PC-9 (cell line): Measurements from ENCODE around the gene TCEA3. TPM values are rescaled to one million over a fixed set of nuclear protein-coding genes. Genes with fewer than 3 reads are reported as not detected.
A peak's percentile ranks its signal among the peaks of the same experiment; 100 is the strongest.

Experiments used
- BruUV-seq: library from RNA; stranded (reverse); fragments of 400-500 nt; replicated peaks from 2 replicates; lab custom pipeline; 2021; lab: Mats Ljungman, UMichigan
- CTCF ChIA-PET: fragments of 300-600 bp; sonication (Branson Sonifier 250); formaldehyde crosslinking; loops from one replicate; lab custom pipeline; 2022; ENCODE audit warnings: antibody characterized with exemption; lab: Charles Lee
- POLR2A ChIA-PET: fragments of 300-600 bp; sonication (Branson Sonifier 250); formaldehyde crosslinking; loops from one replicate; lab custom pipeline; 2022; ENCODE audit warnings: antibody characterized with exemption; ENCODE audit not compliant: unreplicated experiment; lab: Charles Lee
- DNase-seq, 2 experiments: peaks; one replicate each; pipeline versions ENCODE4 v3.0.0 to v3.0.0-alpha.2; 2015 to 2022; ENCODE audit warnings: mixed read lengths in 1 of 2
- H2AFZ ChIP-seq: fragments of 200-600 bp; sonication (generic); 2 replicates; pipeline ENCODE4 v1.8.1; 2017; ENCODE audit warnings: antibody characterized with exemption
- H3F3A ChIP-seq: fragments of 200-600 bp; sonication (generic); 2 replicates; pipeline ENCODE4 v1.8.1; 2017; ENCODE audit warnings: antibody characterized with exemption, mild to moderate bottlenecking, low read depth; ENCODE audit not compliant: insufficient read depth
- H3K27ac ChIP-seq: fragments of 200-600 bp; sonication (generic); 2 replicates; pipeline ENCODE4 v1.6.1; 2016; ENCODE audit warnings: mixed run types
- H3K27me3 ChIP-seq: fragments of 200-600 bp; sonication (generic); 2 replicates; pipeline ENCODE4 v1.6.1; 2016; ENCODE audit warnings: low read depth, mixed run types; ENCODE audit not compliant: insufficient read depth
- H3K36me3 ChIP-seq: fragments of 200-600 bp; sonication (generic); 2 replicates; pipeline ENCODE4 v1.6.1; 2016; ENCODE audit warnings: low read depth, mixed run types
- H3K4me1 ChIP-seq: fragments of 200-600 bp; sonication (generic); replicated peaks from 2 replicates; pipeline ENCODE4 v1.6.1; 2016; ENCODE audit warnings: mixed run types; ENCODE audit not compliant: insufficient read depth
- H3K4me2 ChIP-seq: fragments of 200-600 bp; sonication (generic); 2 replicates; pipeline ENCODE4 v1.6.1; 2017; ENCODE audit warnings: mixed run types
- H3K4me3 ChIP-seq: fragments of 200-600 bp; sonication (generic); 2 replicates; pipeline ENCODE4 v1.6.1; 2016; ENCODE audit warnings: mixed run types
- H3K79me2 ChIP-seq: fragments of 200-600 bp; sonication (generic); 2 replicates; pipeline ENCODE4 v1.6.1; 2017; ENCODE audit warnings: low read depth, mixed run types
- H3K9me2 ChIP-seq: fragments of 200-600 bp; sonication (generic); 2 replicates; pipeline ENCODE4 v1.8.1; 2017; ENCODE audit warnings: mild to moderate bottlenecking; ENCODE audit not compliant: insufficient read depth
- H3K9me3 ChIP-seq: fragments of 200-600 bp; sonication (generic); 2 replicates; pipeline ENCODE4 v1.8.1; 2016; ENCODE audit warnings: low read depth; ENCODE audit not compliant: insufficient read depth
- H4K20me1 ChIP-seq: fragments of 200-600 bp; sonication (generic); 2 replicates; pipeline ENCODE4 v1.8.1; 2017; ENCODE audit not compliant: insufficient read depth
- EZH2 ChIP-seq: fragments of 200-600 bp; sonication (generic); IDR thresholded peaks from 2 replicates; pipeline ENCODE4 v1.8.0; 2017; ENCODE audit warnings: antibody characterized with exemption, low read depth
- intact Hi-C: fragments of 100-400 bp; cut with micrococcal nuclease; formaldehyde crosslinking; loops from one replicate; pipeline ENCODE4 v1.10.0; 2022; ENCODE audit not compliant: unreplicated experiment
- total RNA-seq: library from RNA; stranded (reverse); gene quantifications from 2 replicates; pipeline ENCODE4 v1.2.3, GENCODE V29; 2021
- TF ChIP-seq, protein P1 (sequence below): fragments of 200-600 bp; sonication (generic); conservative IDR thresholded peaks from 2 replicates; pipeline ENCODE4 v1.6.1; 2017; ENCODE audit warnings: mixed run types, antibody characterized with exemption, mild to moderate bottlenecking, moderate library complexity

The TCEA3 gene
- total RNA-seq, 1 experiment from 2014 or later, result 2.7 TPM

DNA sequence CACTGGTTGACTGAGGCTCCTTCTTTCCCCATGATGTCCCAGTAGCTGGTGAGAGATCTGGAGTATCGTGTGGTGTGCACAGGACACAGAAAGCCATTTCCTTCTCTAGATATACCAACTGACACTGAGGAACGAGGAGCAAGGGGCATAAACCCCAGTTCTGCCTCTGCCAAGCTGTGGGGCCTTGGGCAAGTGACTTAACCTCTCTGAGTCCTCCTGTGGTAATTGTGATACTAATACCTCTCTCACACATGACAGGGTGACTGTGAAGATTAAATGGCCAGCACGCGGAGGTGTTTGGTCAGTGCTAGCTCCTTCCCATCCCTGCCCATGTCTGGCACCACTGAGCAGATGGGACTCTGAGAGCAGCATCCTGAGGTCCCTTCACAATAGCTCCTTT lies 26.3 kb upstream of the TCEA3 start:
- no TSS peak for BruUV-seq
- H4K20me1 ChIP-seq, result no peaks in the 10 kb centered on the region
- no peak overlapping the region for H3K4me3 ChIP-seq
- no peaks in the 10 kb centered on the region for H3K79me2 ChIP-seq
- intact Hi-C loops, result no loop called here
- no peaks in the 10 kb centered on the region for H3K9me2 ChIP-seq
- H2AFZ ChIP-seq, result no peak overlapping the region
- DNase-seq, result no peak
- ChIA-PET CTCF (interaction anchor here (0.6 kb wide), 1 partner anchor 97 kb away, joined by 3 read pairs; no protein-coding TSS in a partner anchor), POLR2A (no interaction called here)
- no peak overlapping the region for H3K27ac ChIP-seq
- H3K27me3 ChIP-seq, result no peaks in the 10 kb centered on the region
- no peaks in the 10 kb centered on the region for H3K36me3 ChIP-seq
- TF ChIP-seq, protein P1, sequence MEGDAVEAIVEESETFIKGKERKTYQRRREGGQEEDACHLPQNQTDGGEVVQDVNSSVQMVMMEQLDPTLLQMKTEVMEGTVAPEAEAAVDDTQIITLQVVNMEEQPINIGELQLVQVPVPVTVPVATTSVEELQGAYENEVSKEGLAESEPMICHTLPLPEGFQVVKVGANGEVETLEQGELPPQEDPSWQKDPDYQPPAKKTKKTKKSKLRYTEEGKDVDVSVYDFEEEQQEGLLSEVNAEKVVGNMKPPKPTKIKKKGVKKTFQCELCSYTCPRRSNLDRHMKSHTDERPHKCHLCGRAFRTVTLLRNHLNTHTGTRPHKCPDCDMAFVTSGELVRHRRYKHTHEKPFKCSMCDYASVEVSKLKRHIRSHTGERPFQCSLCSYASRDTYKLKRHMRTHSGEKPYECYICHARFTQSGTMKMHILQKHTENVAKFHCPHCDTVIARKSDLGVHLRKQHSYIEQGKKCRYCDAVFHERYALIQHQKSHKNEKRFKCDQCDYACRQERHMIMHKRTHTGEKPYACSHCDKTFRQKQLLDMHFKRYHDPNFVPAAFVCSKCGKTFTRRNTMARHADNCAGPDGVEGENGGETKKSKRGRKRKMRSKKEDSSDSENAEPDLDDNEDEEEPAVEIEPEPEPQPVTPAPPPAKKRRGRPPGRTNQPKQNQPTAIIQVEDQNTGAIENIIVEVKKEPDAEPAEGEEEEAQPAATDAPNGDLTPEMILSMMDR, result no peak
- no peak for TF ChIP-seq EZH2
- peaks cover 33% of the 10 kb centered on the region for H3K4me1 ChIP-seq
- H3K9me3 ChIP-seq, result no peaks in the 10 kb centered on the region
- H3F3A ChIP-seq, result peaks cover 4% of the 10 kb centered on the region; the same call in 1 of the 2 replicates
- H3K4me2 ChIP-seq, result peak overlapping the region; percentile 46

- H3K4me2 ChIP-seq, result no peak overlapping the region
- H3K27ac ChIP-seq, result no peak overlapping the region
- no peak for TF ChIP-seq EZH2
- TF ChIP-seq, protein P1, result no peak
- CTCF ChIA-PET, result no interaction called here
- POLR2A ChIA-PET, result interaction anchor here (0.5 to 0.7 kb wide), 2 partner anchors 30 to 579 kb away, joined by 3 to 4 read pairs; no protein-coding TSS in a partner anchor
- no peak overlapping the region for H3K4me3 ChIP-seq
- DNase-seq, result no peak
- intact Hi-C loops, result no loop called here
- no peaks in the 10 kb centered on the region for H3K79me2 ChIP-seq
- H2AFZ ChIP-seq, result no peak overlapping the region
- no TSS peak for BruUV-seq
- no peaks in the 10 kb centered on the region for H3K9me2 ChIP-seq
- peaks cover 33% of the 10 kb centered on the region for H3K4me1 ChIP-seq
- H3K27me3 ChIP-seq, result no peaks in the 10 kb centered on the region
- no peaks in the 10 kb centered on the region for H3K9me3 ChIP-seq
- H4K20me1 ChIP-seq, result no peaks in the 10 kb centered on the region
- H3K36me3 ChIP-seq, result no peaks in the 10 kb centered on the region
- peaks cover 4% of the 10 kb centered on the region; the same call in 1 of the 2 replicates for H3F3A ChIP-seq
These were observed 25.4 kb upstream of the TCEA3 start for GRCh38 chr1:23449958-23450357.

DNA sequence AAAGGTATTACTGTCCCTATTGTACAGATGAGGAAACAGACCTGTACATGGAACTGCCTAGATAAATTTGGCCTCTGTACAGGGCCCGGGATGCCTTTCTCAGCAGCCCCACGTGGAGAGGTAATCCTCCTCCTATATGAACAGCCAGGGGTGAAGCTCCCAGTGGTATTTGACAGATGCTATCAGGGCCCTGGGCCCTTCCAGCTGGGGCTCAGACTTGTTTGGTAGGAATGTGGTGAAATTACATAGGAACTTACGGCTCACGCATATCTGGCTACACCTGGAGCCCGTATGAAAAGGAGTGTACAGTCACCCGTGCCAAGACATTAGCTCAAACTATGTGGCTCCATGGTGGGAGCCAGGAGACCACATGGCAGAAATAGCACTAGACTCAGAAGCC lies 24.8 kb upstream of the TCEA3 start:
- ChIA-PET CTCF (no interaction called here), POLR2A (interaction anchor here (0.7 kb wide), 1 partner anchor 30 kb away, joined by 4 read pairs; no protein-coding TSS in a partner anchor)
- no peaks in the 10 kb centered on the region for H3K9me3 ChIP-seq
- no peak for DNase-seq
- H2AFZ ChIP-seq, result no peak overlapping the region
- H3F3A ChIP-seq, result peaks cover 4% of the 10 kb centered on the region; the same call in 1 of the 2 replicates
- intact Hi-C loops, result no loop called here
- H3K27ac ChIP-seq, result no peak overlapping the region
- no peak for TF ChIP-seq EZH2
- TF ChIP-seq, protein P1, result no peak
- no peak overlapping the region for H3K4me3 ChIP-seq
- H3K4me1 ChIP-seq, result peaks cover 33% of the 10 kb centered on the region
- no peaks in the 10 kb centered on the region for H4K20me1 ChIP-seq
- no peaks in the 10 kb centered on the region for H3K36me3 ChIP-seq
- H3K27me3 ChIP-seq, result no peaks in the 10 kb centered on the region
- no peaks in the 10 kb centered on the region for H3K9me2 ChIP-seq
- no peak overlapping the region for H3K4me2 ChIP-seq
- no TSS peak for BruUV-seq
- H3K79me2 ChIP-seq, result no peaks in the 10 kb centered on the region
